HG03354 (cell line): Measurements from ENCODE around the gene TOX2.
A peak's percentile ranks its signal among the peaks of the same experiment; 100 is the strongest.

Source experiments
- ATAC-seq: cut with Tn5 transposase; IDR thresholded peaks from one replicate; pipeline ENCODE4 v1.9.1; 2021; ENCODE audit warnings: mild to moderate bottlenecking; ENCODE audit not compliant: unreplicated experiment, poor library complexity, severe bottlenecking

Gene TOX2

GRCh38 chr20:43914311-43915210 is at the start of gene TOX2:
Gene TOX2 (plus strand): TSS chr20:43914852. CDS start chr20:43914892, 40 bp downstream.
- peak; percentile 61 for ATAC-seq

GRCh38 chr20:43868091-43868490 is 46.6 kb upstream of the TOX2 start:
- ATAC-seq = no peak

GRCh38 chr20:43870484-43870883 is 44.2 kb upstream of the TOX2 start:
- no peak for ATAC-seq

GRCh38 chr20:43878776-43879175 is 35.9 kb upstream of the TOX2 start:
- ATAC-seq = no peak

- ATAC-seq = no peak
These were observed 20.7 kb upstream of the TOX2 start for GRCh38 chr20:43893930-43894329.

DNA sequence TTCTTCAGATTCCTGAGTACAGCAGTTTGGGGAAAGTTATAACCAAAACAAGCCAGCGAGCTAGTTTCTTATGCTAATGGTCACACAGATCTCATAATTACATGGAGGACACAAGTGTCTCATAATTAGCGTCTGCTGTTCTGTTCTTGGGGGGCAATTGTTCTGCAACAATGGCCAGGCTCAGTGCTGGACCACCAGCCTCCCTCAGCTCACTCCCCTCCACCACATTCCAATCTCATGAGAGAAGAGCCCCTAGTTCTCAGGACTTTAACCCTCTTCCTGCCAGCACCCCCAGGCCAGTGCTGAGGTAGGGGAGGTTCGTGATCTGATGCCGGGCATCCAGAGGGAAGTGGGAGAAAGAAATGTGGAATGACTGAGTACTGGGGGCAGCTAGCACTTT is 20.2 kb upstream of the TOX2 start:
- ATAC-seq = no peak

GRCh38 chr20:43895235-43895634 is 19.4 kb upstream of the TOX2 start:
- no peak for ATAC-seq

- no peak for ATAC-seq
These were observed 15.2 kb upstream of the TOX2 start for GRCh38 chr20:43899274-43900120.

GRCh38 chr20:43900121-43900466 is 14.6 kb upstream of the TOX2 start:
- ATAC-seq = no peak

- no peak for ATAC-seq
These were observed 14.2 kb upstream of the TOX2 start for GRCh38 chr20:43900496-43900895.

DNA sequence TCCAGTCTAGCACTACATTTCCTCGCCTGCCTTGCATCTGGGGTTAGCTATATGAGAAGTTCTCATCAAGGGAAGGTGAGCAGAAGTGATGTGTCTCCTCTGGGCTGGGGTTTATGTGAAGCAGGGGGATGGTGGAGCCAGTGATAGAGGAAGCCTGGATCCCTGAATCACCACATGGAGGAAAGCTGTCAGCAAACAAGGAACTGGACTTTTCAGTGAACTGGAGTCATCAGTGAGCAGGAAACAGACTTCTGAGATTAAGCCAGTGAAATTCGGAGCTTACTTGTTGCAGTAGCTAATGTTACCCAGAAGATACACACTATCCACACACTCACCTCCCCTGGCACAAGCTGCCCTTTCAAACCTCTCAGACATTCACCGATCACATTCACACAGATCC is 13.4 kb upstream of the TOX2 start:
- ATAC-seq = no peak

DNA sequence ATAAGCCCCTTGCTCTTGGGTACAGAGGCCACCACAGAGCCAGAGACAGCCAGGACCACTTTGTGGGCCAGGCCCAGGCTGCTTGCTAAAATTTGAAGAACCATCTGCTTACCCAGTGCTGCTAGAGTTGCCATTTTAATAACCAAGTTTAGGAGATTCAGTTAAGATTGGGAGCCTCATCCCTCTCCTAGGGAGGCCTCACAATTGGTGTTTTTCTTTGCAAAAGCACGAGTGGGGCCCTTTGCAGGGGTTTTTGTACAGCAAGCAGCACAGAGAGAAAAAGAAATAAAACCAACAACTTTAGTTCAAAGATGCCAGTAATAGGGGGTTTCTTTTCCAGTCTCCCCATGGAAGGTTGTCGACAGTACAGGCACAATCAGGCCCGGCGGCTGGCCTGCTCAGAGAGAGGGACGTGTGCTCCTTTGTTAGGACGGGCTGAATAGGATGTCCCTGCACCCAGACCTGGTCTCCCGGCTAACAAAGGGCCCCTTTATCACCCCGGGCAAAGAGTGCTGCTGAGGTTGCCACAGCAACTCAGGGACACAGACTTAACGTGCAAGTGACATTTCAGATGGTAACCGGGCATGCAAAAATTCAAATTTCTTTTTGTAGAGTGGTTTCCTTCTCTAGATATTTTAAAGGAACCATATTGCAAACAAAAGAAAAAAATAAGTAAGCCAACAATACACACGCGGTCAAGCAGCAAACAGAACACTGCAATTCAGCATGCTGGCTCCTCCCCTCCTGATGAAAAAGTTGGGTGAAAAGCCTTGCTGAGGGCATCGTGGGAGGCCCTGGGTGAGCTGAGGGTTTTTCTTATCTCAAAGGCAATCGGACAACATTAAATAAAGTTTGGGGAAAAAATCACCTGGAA is 10.5 kb upstream of the TOX2 start:
- ATAC-seq = no peak

GRCh38 chr20:43904827-43905177 is 9.8 kb upstream of the TOX2 start:
- ATAC-seq = no peak

DNA sequence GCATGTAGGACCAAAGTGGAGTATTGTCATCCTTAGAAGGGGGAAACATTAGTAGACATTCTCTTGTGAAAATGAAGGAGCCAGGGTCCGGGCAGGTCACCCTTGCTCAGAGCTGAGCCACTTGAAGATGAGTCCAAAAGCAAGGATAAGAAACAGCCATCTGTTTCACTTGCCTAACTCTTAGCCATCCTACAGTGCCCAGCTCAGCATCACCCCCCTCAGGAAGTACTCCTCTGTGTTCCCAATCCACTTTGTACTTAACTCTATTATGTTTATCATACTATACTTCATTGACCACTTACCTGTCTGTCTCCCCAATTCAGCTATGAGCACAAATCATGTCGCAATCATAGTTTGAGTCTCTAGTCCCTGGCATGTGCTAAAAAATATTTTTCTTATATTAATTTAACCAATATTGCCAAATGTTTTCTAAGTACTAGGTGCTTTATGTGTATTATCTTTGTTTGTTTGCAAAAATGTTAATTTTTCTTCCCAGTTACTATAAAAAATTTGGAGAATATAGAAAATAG is 8.1 kb upstream of the TOX2 start:
- ATAC-seq = no peak

- ATAC-seq = no peak
These were observed 5.4 kb upstream of the TOX2 start for GRCh38 chr20:43909211-43909610.

GRCh38 chr20:43909720-43910119 is 4.9 kb upstream of the TOX2 start:
- no peak for ATAC-seq

DNA sequence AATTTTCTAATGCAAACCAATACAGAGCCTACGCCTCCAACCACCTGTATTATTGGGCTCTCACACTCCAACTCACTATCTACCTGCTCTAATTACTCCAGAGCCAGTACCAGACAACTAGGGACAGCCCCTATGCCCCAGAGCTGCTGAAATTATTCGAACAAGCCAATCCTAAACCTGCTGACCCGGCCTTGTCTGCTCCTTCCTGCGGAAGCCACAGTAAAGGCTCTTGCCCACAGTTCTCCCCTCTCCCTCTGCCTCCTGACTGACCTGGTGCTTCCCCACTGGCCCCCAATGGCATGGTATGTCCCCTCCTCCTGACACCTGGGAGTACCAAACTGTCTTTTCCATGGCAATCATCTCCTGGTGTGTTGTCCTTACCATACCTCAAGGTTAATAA is 4.1 kb upstream of the TOX2 start:
- ATAC-seq = no peak

DNA sequence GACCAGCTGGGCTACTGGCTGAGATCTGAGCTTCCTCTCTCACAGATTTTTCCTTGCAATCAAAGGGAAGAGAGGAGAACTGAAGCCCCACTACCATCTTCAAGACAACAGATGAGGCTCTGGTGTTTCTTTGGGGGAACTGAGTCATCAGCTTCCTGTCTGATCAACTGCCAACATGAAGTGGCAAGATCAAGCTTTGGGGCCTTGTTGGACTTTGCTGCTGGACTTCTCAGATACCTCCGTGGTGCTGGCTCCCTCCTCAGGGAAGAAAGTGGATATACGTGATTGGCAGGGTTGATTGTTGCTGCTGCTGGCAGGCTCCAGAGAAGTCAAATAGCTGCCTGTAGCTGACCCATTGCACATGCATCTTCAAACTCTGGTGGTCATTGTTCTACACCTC is 3.6 kb upstream of the TOX2 start:
- ATAC-seq = no peak

GRCh38 chr20:43913291-43914025 is 1.2 kb upstream of the TOX2 start:
- ATAC-seq = no peak
